IMR-90 (cell line): ENCODE measurements around the gene PKN3. TPM values are rescaled to one million over a fixed set of nuclear protein-coding genes. Genes with fewer than 3 reads are reported as not detected.

Experiments
- ATAC-seq: fragments of 200-7000 bp; cut with Tn5 transposase; 2 replicates; pipeline ENCODE4 v1.9.1; 2020; ENCODE audit warnings: low read depth, mild to moderate bottlenecking, moderate library complexity
- BruUV-seq: library from RNA; stranded (reverse); fragments of 400-500 nt; replicated peaks from 2 replicates; lab custom pipeline; 2021; lab: Mats Ljungman, UMichigan
- CTCF ChIA-PET: fragments of 300-600 bp; formaldehyde crosslinking; extraction: SDS; loops from one replicate; lab custom pipeline; 2021; ENCODE audit warnings: antibody characterized with exemption; lab: Yijun Ruan, JAX
- POLR2A ChIA-PET: fragments of 300-600 bp; sonication (Branson Sonifier 250); formaldehyde crosslinking; loops from one replicate; lab custom pipeline; 2022; ENCODE audit warnings: antibody characterized with exemption; ENCODE audit not compliant: unreplicated experiment; lab: Charles Lee
- DNase-seq: peaks from one replicate; pipeline ENCODE4 v3.0.0; 2013
- H2AFZ ChIP-seq: replicated peaks from 2 replicates; pipeline ENCODE3; 2013; ENCODE audit warnings: low read length, mild to moderate bottlenecking; ENCODE audit not compliant: poor library complexity
- H2AK5ac ChIP-seq: 2 replicates; pipeline ENCODE4 v1.6.1; 2013; ENCODE audit warnings: low read depth, low read length, inconsistent platforms
- H2AK9ac ChIP-seq: replicated peaks from 2 replicates; pipeline ENCODE3; 2013; ENCODE audit warnings: mild to moderate bottlenecking, low read depth, low read length, moderate library complexity; ENCODE audit not compliant: poor library complexity
- H2BK120ac ChIP-seq: 2 replicates; pipeline ENCODE4 v1.6.1; 2013; ENCODE audit warnings: low read depth, low read length, inconsistent platforms
- H2BK15ac ChIP-seq: 3 replicates; pipeline ENCODE4 v1.6.1; 2013; ENCODE audit warnings: low read depth, low read length, inconsistent platforms
- H2BK20ac ChIP-seq: 2 replicates; pipeline ENCODE4 v1.6.1; 2013; ENCODE audit warnings: low read depth, mild to moderate bottlenecking, inconsistent platforms, low read length, moderate library complexity
- H2BK5ac ChIP-seq: 2 replicates; pipeline ENCODE4 v1.6.1; 2013; ENCODE audit warnings: mild to moderate bottlenecking, low read depth, low read length, inconsistent platforms; ENCODE audit not compliant: poor library complexity, severe bottlenecking
- H3K14ac ChIP-seq: replicated peaks from 2 replicates; pipeline ENCODE4 v1.6.1; 2013; ENCODE audit warnings: low read depth, low read length, inconsistent platforms
- H3K18ac ChIP-seq: 2 replicates; pipeline ENCODE4 v1.6.1; 2013; ENCODE audit warnings: low read depth, low read length, control low read depth
- H3K23ac ChIP-seq: 2 replicates; pipeline ENCODE4 v1.6.1; 2013; ENCODE audit warnings: low read depth, low read length, inconsistent platforms
- H3K27ac ChIP-seq: 2 replicates; pipeline ENCODE4 v1.5.1; 2013; ENCODE audit warnings: mild to moderate bottlenecking, control low read depth, low read length; ENCODE audit not compliant: insufficient read depth
- H3K27me3 ChIP-seq: 2 replicates; pipeline ENCODE4 v1.6.1; 2013; ENCODE audit warnings: low read length; ENCODE audit not compliant: control insufficient read depth, insufficient read depth
- H3K36me3 ChIP-seq: 2 replicates; pipeline ENCODE4 v1.6.1; 2013; ENCODE audit warnings: low read length, mixed read lengths; ENCODE audit not compliant: control insufficient read depth, insufficient read depth
- H3K4ac ChIP-seq: 2 replicates; pipeline ENCODE4 v1.6.1; 2013; ENCODE audit warnings: low read depth, low read length, inconsistent platforms
- H3K4me1 ChIP-seq: 2 replicates; pipeline ENCODE4 v1.6.1; 2013; ENCODE audit warnings: low read length, mixed read lengths; ENCODE audit not compliant: control insufficient read depth, insufficient read depth
- H3K4me2 ChIP-seq: 2 replicates; pipeline ENCODE4 v1.6.1; 2013; ENCODE audit warnings: low read depth, mild to moderate bottlenecking, control low read depth, low read length, moderate library complexity
- H3K4me3 ChIP-seq: 2 replicates; pipeline ENCODE4 v1.5.1; 2013; ENCODE audit warnings: low read depth, mild to moderate bottlenecking, control low read depth, low read length, moderate library complexity; ENCODE audit not compliant: insufficient read depth
- H3K56ac ChIP-seq: 2 replicates; pipeline ENCODE4 v1.6.1; 2013; ENCODE audit warnings: low read length, inconsistent platforms; ENCODE audit not compliant: insufficient read depth; ENCODE audit errors: extremely low read depth
- H3K79me1 ChIP-seq, 2 experiments: 2 replicates each; pipeline ENCODE4 v1.6.1; 2013; ENCODE audit warnings: low read length in 2 of 2, inconsistent platforms in 1 of 2, low read depth in 1 of 2
- H3K9ac ChIP-seq: 2 replicates; pipeline ENCODE4 v1.6.1; 2013; ENCODE audit warnings: low read depth, low read length, control low read depth
- H3K9me1 ChIP-seq: 2 replicates; pipeline ENCODE4 v1.6.1; 2013; ENCODE audit warnings: low read length, inconsistent platforms; ENCODE audit not compliant: insufficient read depth
- H3K9me3 ChIP-seq: 2 replicates; pipeline ENCODE4 v1.6.1; 2013; ENCODE audit warnings: low read length; ENCODE audit not compliant: control insufficient read depth, insufficient read depth
- H4K20me1 ChIP-seq: 2 replicates; pipeline ENCODE4 v1.6.1; 2013; ENCODE audit warnings: low read length, inconsistent platforms; ENCODE audit not compliant: insufficient read depth
- H4K5ac ChIP-seq: 2 replicates; pipeline ENCODE4 v1.6.1; 2013; ENCODE audit warnings: mild to moderate bottlenecking, low read depth, low read length, control low read depth
- H4K8ac ChIP-seq, 2 experiments: 2 replicates each; pipeline ENCODE4 v1.6.1; 2013; ENCODE audit warnings: low read depth in 2 of 2, low read length in 2 of 2, control low read depth in 1 of 2, inconsistent platforms in 1 of 2
- H4K91ac ChIP-seq: 2 replicates; pipeline ENCODE4 v1.6.1; 2013; ENCODE audit warnings: low read depth, low read length, inconsistent platforms; ENCODE audit not compliant: insufficient read depth
- BHLHE40 ChIP-seq: fragments of 150-350 bp; IDR thresholded peaks from 2 replicates; pipeline ENCODE4 v1.6.1; 2016; ENCODE audit warnings: mild to moderate bottlenecking, low read depth, low read length
- CEBPB ChIP-seq: IDR thresholded peaks from 2 replicates; pipeline ENCODE4 v1.6.1; 2012; ENCODE audit warnings: low read depth, low read length, improper control_type of control experiment
- CHD1 ChIP-seq: IDR thresholded peaks from 2 replicates; pipeline ENCODE4 v1.6.1; 2012; ENCODE audit warnings: low read depth, low read length, improper control_type of control experiment
- ELK1 ChIP-seq: fragments of 150-350 bp; IDR thresholded peaks from 2 replicates; pipeline ENCODE4 v1.6.1; 2016; ENCODE audit warnings: low read depth, mild to moderate bottlenecking, low read length, moderate library complexity, borderline replicate concordance
- FOS ChIP-seq: fragments of 150-350 bp; IDR thresholded peaks from 2 replicates; pipeline ENCODE4 v1.6.1; 2016; ENCODE audit warnings: low read depth, low read length
- MAFK ChIP-seq: IDR thresholded peaks from 2 replicates; pipeline ENCODE4 v1.6.1; 2012; ENCODE audit warnings: low read depth, low read length, improper control_type of control experiment
- MAZ ChIP-seq: IDR thresholded peaks from 2 replicates; pipeline ENCODE4 v1.6.1; 2012; ENCODE audit warnings: low read depth, mild to moderate bottlenecking, low read length, improper control_type of control experiment, moderate library complexity, borderline replicate concordance
- MXI1 ChIP-seq: IDR thresholded peaks from 2 replicates; pipeline ENCODE4 v1.6.1; 2012; ENCODE audit warnings: low read depth, mild to moderate bottlenecking, low read length, moderate library complexity, borderline replicate concordance
- NFE2L2 ChIP-seq: fragments of 150-350 bp; IDR thresholded peaks from 2 replicates; pipeline ENCODE4 v1.6.1; 2016; ENCODE audit warnings: low read depth, mild to moderate bottlenecking, low read length
- POLR2A ChIP-seq: IDR thresholded peaks from 2 replicates; pipeline ENCODE4 v1.6.1; 2012; ENCODE audit warnings: mild to moderate bottlenecking, low read depth, low read length
- RAD21 ChIP-seq: IDR thresholded peaks from 2 replicates; pipeline ENCODE4 v1.6.1; 2012; ENCODE audit warnings: low read length, improper control_type of control experiment
- RFX5 ChIP-seq: IDR thresholded peaks from 2 replicates; pipeline ENCODE4 v1.8.0; 2012; ENCODE audit warnings: low read depth, mild to moderate bottlenecking, low read length, moderate library complexity
- WGBS, 2 experiments: methylation state at CpG; one replicate each; pipeline versions ENCODE4 v1.1.5 to v1.1.7; 2013; ENCODE audit warnings: missing lambda C conversion rate in 2 of 2; ENCODE audit not compliant: insufficient read length in 1 of 2; ENCODE audit errors: extremely low coverage in 2 of 2; 5-methylcytosine and 5-hydroxymethylcytosine counted together
- dilution Hi-C: fragments of 300-500 bp; cut with HindIII; formaldehyde crosslinking; loops from one replicate; pipeline ENCODE4 v1.14.3; 2018; ENCODE audit warnings: low sequenced_read_pairs; ENCODE audit not compliant: unreplicated experiment
- in situ Hi-C: fragments of 300-500 bp; cut with MboI; formaldehyde crosslinking; loops from 3 replicates; pipeline ENCODE4 v1.14.3; 2019; ENCODE audit warnings: low sequenced_read_pairs, inconsistent platforms, mixed read lengths
- intact Hi-C: fragments of 100-400 bp; cut with micrococcal nuclease; formaldehyde crosslinking; loops from 2 replicates; pipeline ENCODE4 v1.10.0; 2022
- polyA plus RNA-seq, 3 experiments: library from polyadenylated mRNA; depleted of rRNA; stranded (reverse); fragments of >200 nt; gene quantifications; 2 replicates each; pipeline ENCODE4 v1.2.3, GENCODE V29; 2012; ENCODE audit warnings: low replicate concordance in 1 of 3
- total RNA-seq: library from RNA; depleted of rRNA; stranded (reverse); fragments of >200 nt; gene quantifications from 2 replicates; pipeline ENCODE4 v1.2.3, GENCODE V29; 2012
- TF ChIP-seq, protein P1 (sequence below): fragments of 150-350 bp; IDR thresholded peaks from 2 replicates; pipeline ENCODE4 v1.6.1; 2017; ENCODE audit warnings: mild to moderate bottlenecking, antibody characterized with exemption, low read length, low read depth

PKN3 gene
- total and polyA plus RNA-seq, 2 of the 4 experiments (the other 2 are of a cell fraction), result 1.6 to 3.8 TPM

DNA sequence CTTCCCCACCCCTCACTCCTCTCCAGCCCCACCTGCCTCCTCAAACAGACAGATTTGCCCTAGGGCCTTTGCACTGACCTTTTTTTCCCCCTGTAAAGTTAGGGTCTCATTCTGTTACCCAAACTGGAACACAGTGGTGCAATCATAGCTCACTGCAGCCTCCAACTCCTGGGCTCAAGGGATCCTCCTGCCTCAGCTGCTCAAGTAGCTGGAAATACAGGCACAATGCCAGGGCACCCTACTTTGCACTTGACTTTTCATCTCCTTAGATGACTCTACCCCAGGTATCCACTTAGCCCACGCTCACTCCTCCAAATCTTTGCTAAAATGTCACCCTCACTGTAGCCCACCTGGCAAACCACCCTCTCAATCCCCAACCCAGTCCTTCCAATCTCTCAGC lies 47.8 kb upstream of the PKN3 start:
- Histone ChIP-seq H3K4me3 (no peak overlapping the region), H3K14ac (no peak overlapping the region), H2BK120ac (no peak overlapping the region), H3K23ac (no peak overlapping the region), H3K9ac (no peak overlapping the region), H3K9me3 (no peaks in the 10 kb centered on the region), H3K4ac (no peak overlapping the region), H3K27me3 (no peaks in the 10 kb centered on the region), H2AK5ac (0 out of 2 replicates have a peak overlapping the region, but pooled peaks have one; percentile 8), H4K20me1 (no peaks in the 10 kb centered on the region), H3K9me1 (no peaks in the 10 kb centered on the region), H3K36me3 (no peaks in the 10 kb centered on the region), H3K56ac (no peak overlapping the region), H4K91ac (no peak overlapping the region), H3K4me1 (no peaks in the 10 kb centered on the region), H4K5ac (no peak overlapping the region), H2BK20ac (no peak overlapping the region), H3K27ac (no peak overlapping the region), H3K79me1 (peaks cover 10 to 18% of the 10 kb centered on the region in 2 experiments; a peak in 3 of 4 replicates), H3K18ac (no peak overlapping the region), H2BK5ac (no peak overlapping the region), H2BK15ac (no peak overlapping the region), H2AK9ac (no peak overlapping the region), H3K4me2 (no peak overlapping the region), H2AFZ (no peak overlapping the region), H4K8ac (no peak overlapping the region)
- BruUV-seq, result no TSS peak
- ATAC-seq (no peak), DNase-seq (no peak)
- dilution Hi-C loops (no loop called here), intact Hi-C loops (no loop called here), in situ Hi-C loops (no loop called here)
- TF ChIP-seq CHD1, result no peak
- no peak for TF ChIP-seq RFX5
- TF ChIP-seq BHLHE40, result no peak
- no peak for TF ChIP-seq RAD21
- no peak for TF ChIP-seq MAFK
- no peak for TF ChIP-seq ELK1
- TF ChIP-seq MAZ, result no peak
- no peak for TF ChIP-seq CEBPB
- TF ChIP-seq, protein P1, sequence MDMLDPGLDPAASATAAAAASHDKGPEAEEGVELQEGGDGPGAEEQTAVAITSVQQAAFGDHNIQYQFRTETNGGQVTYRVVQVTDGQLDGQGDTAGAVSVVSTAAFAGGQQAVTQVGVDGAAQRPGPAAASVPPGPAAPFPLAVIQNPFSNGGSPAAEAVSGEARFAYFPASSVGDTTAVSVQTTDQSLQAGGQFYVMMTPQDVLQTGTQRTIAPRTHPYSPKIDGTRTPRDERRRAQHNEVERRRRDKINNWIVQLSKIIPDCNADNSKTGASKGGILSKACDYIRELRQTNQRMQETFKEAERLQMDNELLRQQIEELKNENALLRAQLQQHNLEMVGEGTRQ, result no peak
- TF ChIP-seq POLR2A, result no peak
- no peak for TF ChIP-seq FOS
- TF ChIP-seq NFE2L2, result no peak
- TF ChIP-seq MXI1, result no peak
- ChIA-PET POLR2A (no interaction called here), CTCF (no interaction called here)
- 100% methylated on average over 1 of the region's 1 CpG; no CpG with 5 or more reads in 1 of the 2 experiments for WGBS, 2 experiments
